Naive thymus-derived CD4-positive, alpha-beta T cell (primary cell): ENCODE data around the gene PACS2. TPM values are rescaled to one million over a fixed set of nuclear protein-coding genes. Genes with fewer than 3 reads are reported as not detected.

Source experiments
- ATAC-seq: fragments of 150-1000 bp; cut with Tn5 transposase; 2 replicates; pipeline ENCODE4 v1.10.0; 2021; ENCODE audit warnings: mild to moderate bottlenecking, moderate library complexity
- CTCF ChIA-PET: fragments of 350-600 bp; sonication (Branson Sonifier 250); formaldehyde crosslinking; loops from one replicate; lab custom pipeline; 2021; ENCODE audit warnings: antibody characterized with exemption; lab: Charles Lee
- POLR2A ChIA-PET: fragments of 350-600 bp; sonication (Branson Sonifier 250); formaldehyde crosslinking; loops from one replicate; lab custom pipeline; 2021; ENCODE audit warnings: antibody characterized with exemption, inconsistent platforms; lab: Charles Lee
- DNase-seq, 9 donors: peaks; one replicate each; pipeline versions ENCODE4 v3.0.0 to v3.0.0-alpha.2; 2020 to 2022; ENCODE audit warnings: mixed read lengths in 1 of 9
- H3K27ac ChIP-seq: one replicate; pipeline ENCODE4 v1.7.0; 2013; ENCODE audit warnings: mild to moderate bottlenecking, low read depth, low read length, moderate library complexity
- H3K27me3 ChIP-seq, 2 donors: one replicate each; pipeline ENCODE4 v1.7.0; 2013; ENCODE audit warnings: low read length in 2 of 2, mild to moderate bottlenecking in 2 of 2, moderate library complexity in 2 of 2; ENCODE audit not compliant: control insufficient read depth in 2 of 2, insufficient read depth in 2 of 2
- H3K36me3 ChIP-seq, 3 experiments: 1 replicate in 2 of 3; 2 replicates in 1 of 3; pipeline ENCODE4 v1.7.0; 2013; ENCODE audit warnings: low read length in 3 of 3, mild to moderate bottlenecking in 3 of 3, moderate library complexity in 1 of 3; ENCODE audit not compliant: insufficient read depth in 3 of 3, control insufficient read depth in 2 of 3
- H3K4me1 ChIP-seq, 2 donors: one replicate each; pipeline ENCODE4 v1.7.0; 2013; ENCODE audit warnings: low read length in 2 of 2, mild to moderate bottlenecking in 2 of 2, moderate library complexity in 1 of 2; ENCODE audit not compliant: control insufficient read depth in 2 of 2, insufficient read depth in 2 of 2
- H3K4me3 ChIP-seq: 2 replicates; pipeline ENCODE4 v1.7.0; 2013; ENCODE audit warnings: mild to moderate bottlenecking, low read length
- H3K9me3 ChIP-seq, 3 experiments: 1 replicate in 2 of 3; 2 replicates in 1 of 3; pipeline ENCODE4 v1.7.0; 2013; ENCODE audit warnings: low read length in 3 of 3; ENCODE audit not compliant: control insufficient read depth in 2 of 3
- H3K27ac Mint-ChIP-seq, 9 donors: one replicate each; pipeline ENCODE4 v1.8.0; 2020 to 2022; ENCODE audit warnings: mixed read lengths in 9 of 9, mild to moderate bottlenecking in 8 of 9, moderate library complexity in 5 of 9, inconsistent platforms in 2 of 9
- H3K27me3 Mint-ChIP-seq, 5 donors: one replicate each; pipeline ENCODE4 v1.8.0; 2021 to 2022; ENCODE audit warnings: mixed read lengths in 5 of 5, mild to moderate bottlenecking in 1 of 5
- H3K36me3 Mint-ChIP-seq, 5 donors: one replicate each; pipeline ENCODE4 v1.8.0; 2020 to 2022; ENCODE audit warnings: mixed read lengths in 5 of 5, mild to moderate bottlenecking in 3 of 5, inconsistent platforms in 1 of 5
- H3K4me1 Mint-ChIP-seq, 7 donors: one replicate each; pipeline ENCODE4 v1.8.0; 2020 to 2022; ENCODE audit warnings: mixed read lengths in 7 of 7, mild to moderate bottlenecking in 3 of 7, inconsistent platforms in 1 of 7
- H3K4me3 Mint-ChIP-seq, 10 donors: one replicate each; pipeline ENCODE4 v1.8.0; 2020 to 2022; ENCODE audit warnings: mild to moderate bottlenecking in 10 of 10, mixed read lengths in 10 of 10, moderate library complexity in 6 of 10, inconsistent platforms in 2 of 10
- H3K9me3 Mint-ChIP-seq, 11 donors: one replicate each; pipeline ENCODE4 v1.8.0; 2020 to 2022; ENCODE audit warnings: mixed read lengths in 11 of 11, mild to moderate bottlenecking in 4 of 11, inconsistent platforms in 1 of 11, moderate library complexity in 1 of 11
- intact Hi-C, 2 donors: fragments of 100-400 bp; cut with micrococcal nuclease; formaldehyde crosslinking; loops; one replicate each; pipeline ENCODE4 v1.15.1; 2023
- polyA plus RNA-seq, 2 donors: library from polyadenylated mRNA; unstranded; fragments of 300-500 nt; fragmentation: Illumina TruSeq; gene quantifications; one replicate each; pipeline ENCODE4 v1.2.3, GENCODE V29; 2021
- total RNA-seq, 6 experiments: library from RNA in 5 of 6; stranded (reverse) in 5 of 6; gene quantifications; 1 replicate in 5 of 6; 2 replicates in 1 of 6; pipeline ENCODE4 v1.2.3 and lab custom pipeline; 2021 to 2026

The PACS2 gene
- total RNA-seq (10 to 100 TPM; 33.9 to 75.4 (median 72.3) TPM), polyA plus RNA-seq (1 to 10 TPM; 1.5 to 4.5 TPM), total RNA-seq (lab: John Stamatoyannopoulos, UW) (100 reads per million, percentile 84 among the genes with 10 or more reads in this experiment)

GRCh38 chr14:105314287-105315200, at the start of gene PACS2:
Gene PACS2, plus strand, starts transcription at chr14:105314748. Its CDS starts 171 bp downstream, at chr14:105314919.
- DNase-seq, result peak; percentile 64 to 90 (median 86)
- Histone ChIP-seq H3K4me3 (peak within 1 kb of the TSS; percentile 57), H3K9me3 (no peaks in the 10 kb centered on the region), H3K4me1 (peaks cover 13 to 21% of the 10 kb centered on the region in 2 donors), H3K36me3 (no peaks in the 10 kb centered on the region), H3K27me3 (no peaks in the 10 kb centered on the region), H3K27ac (peak within 1 kb of the TSS; percentile 68)
- Mint-ChIP-seq H3K4me3 (peak within 1 kb of the TSS; percentile 80 to 98 (median 89)), H3K27me3 (peaks cover 0 to 9% (median 0%) of the 10 kb centered on the region in 5 donors), H3K36me3 (no peaks in the 10 kb centered on the region), H3K4me1 (peaks cover 9 to 35% (median 23%) of the 10 kb centered on the region in 7 donors), H3K27ac (peak within 1 kb of the TSS; percentile 74 to 95 (median 89)), H3K9me3 (peaks cover 0 to 2% (median 0%) of the 10 kb centered on the region in 11 donors)
- ChIA-PET POLR2A (interaction anchor here (0.6 to 5.6 kb wide), 8 partner anchors 9 to 175 kb away, joined by 3 to 58 read pairs (median 4); partner anchors contain the start of genes BRF1 and BTBD6), CTCF (interaction anchor here (1.1 kb wide), 1 partner anchor 253 kb away, joined by 3 read pairs; no protein-coding TSS in a partner anchor)
- intact Hi-C loops, result loop anchor here (1.0 to 10.0 kb wide), 8 partner anchors 13 to 293 kb away; partner anchors contain the start of genes BRF1 (in 2 of the 2), CDCA4 (in 1 of the 2), MTA1 (in 1 of the 2) and NUDT14 (in 1 of the 2)
- ATAC-seq, result peak; percentile 89

DNA sequence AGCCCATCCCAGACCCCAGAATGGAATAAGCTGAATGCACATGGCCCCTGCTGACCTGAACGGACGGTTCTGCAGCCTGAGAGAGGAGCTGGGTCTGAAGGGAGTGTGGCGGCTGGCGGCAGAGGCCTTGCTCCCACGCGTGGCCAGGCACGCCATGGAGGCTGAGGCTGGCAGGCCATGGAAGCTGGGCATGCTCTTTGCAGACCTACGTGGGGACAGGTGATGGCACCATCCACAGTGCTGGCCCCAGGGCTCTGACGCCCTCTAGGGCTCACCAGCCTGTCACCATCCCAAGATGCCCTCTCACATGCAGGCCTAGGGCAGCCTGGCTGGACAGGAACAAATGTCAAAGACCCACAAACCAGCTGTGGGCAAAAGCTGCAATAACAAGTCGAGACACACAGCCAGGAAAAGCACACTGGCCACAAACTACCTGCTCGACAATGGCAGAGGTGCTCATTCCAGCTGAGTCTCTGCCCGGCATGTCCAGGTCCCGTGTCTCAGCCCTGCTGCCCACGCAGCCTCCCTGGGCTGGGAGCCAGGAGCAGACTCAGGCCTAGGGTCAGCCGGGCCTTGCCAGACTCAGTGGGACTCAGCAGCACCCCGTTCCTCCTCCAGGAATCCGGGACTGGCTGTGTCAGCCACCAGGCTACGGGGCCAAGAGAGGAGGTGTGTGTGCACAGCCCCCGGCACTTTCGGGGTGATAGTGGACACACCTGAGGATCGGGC, 46.6 kb upstream of the PACS2 start:
- H3K27me3 Mint-ChIP-seq, result no peaks in the 10 kb centered on the region
- CTCF ChIA-PET, result no interaction called here
- peaks cover 3 to 29% (median 6%) of the 10 kb centered on the region in 5 donors for H3K36me3 Mint-ChIP-seq
- Histone ChIP-seq H3K27ac (no peak overlapping the region), H3K9me3 (no peaks in the 10 kb centered on the region), H3K27me3 (no peaks in the 10 kb centered on the region), H3K36me3 (peaks cover 0 to 31% (median 0%) of the 10 kb centered on the region in 3 experiments), H3K4me3 (no peak overlapping the region), H3K4me1 (no peaks in the 10 kb centered on the region)
- POLR2A ChIA-PET, result no interaction called here
- no peak for ATAC-seq
- peaks cover 0 to 3% (median 0%) of the 10 kb centered on the region in 11 donors for H3K9me3 Mint-ChIP-seq
- no peak overlapping the region for H3K4me3 Mint-ChIP-seq
- H3K4me1 Mint-ChIP-seq, result peaks cover 0 to 15% (median 4%) of the 10 kb centered on the region in 7 donors
- no peak for DNase-seq
- no peak overlapping the region for H3K27ac Mint-ChIP-seq
- intact Hi-C loops, result no loop called here

DNA sequence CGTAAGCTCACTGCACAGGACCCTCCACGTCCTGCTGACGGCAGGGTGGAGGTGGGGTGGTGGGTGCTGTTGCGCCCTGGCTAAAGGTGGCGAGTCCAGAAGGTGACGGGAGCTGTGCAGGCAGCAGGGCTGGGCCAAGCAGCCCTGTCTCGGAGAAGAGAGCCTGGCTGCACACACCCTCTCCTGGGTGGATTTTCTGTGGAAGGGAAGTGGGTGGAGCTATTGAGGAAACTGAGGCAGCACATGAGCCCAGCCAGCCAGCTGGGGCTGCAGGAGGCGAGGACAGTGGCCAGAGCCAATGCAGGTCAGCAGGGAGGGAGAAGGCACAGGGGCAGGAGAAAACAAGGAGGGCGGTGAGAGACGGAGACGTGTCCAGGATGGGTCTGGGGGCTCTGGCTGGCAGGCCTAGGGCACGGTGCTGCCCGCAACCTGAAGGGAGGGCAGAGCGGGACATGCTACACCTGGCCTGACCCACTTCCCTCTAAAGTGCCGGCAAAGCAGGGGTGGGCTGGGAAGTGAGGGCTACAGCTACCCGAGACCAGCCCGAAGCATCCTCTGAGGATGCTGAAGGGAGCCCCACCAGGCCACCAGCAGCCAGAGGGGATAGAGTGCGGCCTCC, 45.7 kb upstream of the PACS2 start:
- no peak for ATAC-seq
- POLR2A ChIA-PET, result no interaction called here
- H3K4me1 ChIP-seq, result no peaks in the 10 kb centered on the region
- peaks cover 3 to 24% (median 6%) of the 10 kb centered on the region in 5 donors for H3K36me3 Mint-ChIP-seq
- H3K4me1 Mint-ChIP-seq, result peaks cover 0 to 15% (median 4%) of the 10 kb centered on the region in 7 donors
- intact Hi-C loops, result no loop called here
- H3K27ac ChIP-seq, result no peak overlapping the region
- CTCF ChIA-PET, result no interaction called here
- DNase-seq, result no peak
- H3K9me3 ChIP-seq, result no peaks in the 10 kb centered on the region
- no peak overlapping the region for H3K4me3 ChIP-seq
- peaks cover 0 to 3% (median 0%) of the 10 kb centered on the region in 11 donors for H3K9me3 Mint-ChIP-seq
- no peaks in the 10 kb centered on the region for H3K27me3 ChIP-seq
- no peaks in the 10 kb centered on the region for H3K27me3 Mint-ChIP-seq
- no peak overlapping the region for H3K27ac Mint-ChIP-seq
- no peak overlapping the region for H3K4me3 Mint-ChIP-seq
- peaks cover 0 to 24% (median 0%) of the 10 kb centered on the region in 3 experiments for H3K36me3 ChIP-seq

DNA sequence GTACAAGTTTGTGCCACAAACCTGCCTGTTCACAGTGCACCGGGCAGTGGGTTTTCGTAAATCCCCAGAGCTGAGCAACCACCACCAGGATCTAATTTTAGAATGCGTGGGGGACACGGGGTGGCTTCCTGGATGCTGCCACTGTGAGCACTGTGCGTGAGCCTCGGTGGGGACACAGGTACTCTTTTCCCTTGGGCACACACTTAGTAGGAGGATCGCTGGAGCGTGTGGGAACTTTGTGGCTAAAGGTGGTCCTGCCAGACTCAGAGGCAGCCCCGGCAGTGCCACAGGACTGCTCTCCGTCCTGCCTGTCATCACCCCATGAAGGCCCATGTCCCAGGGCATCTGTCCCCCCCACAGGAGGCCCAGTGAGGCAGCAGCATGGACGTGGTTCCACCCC, 45.1 kb upstream of the PACS2 start:
- Mint-ChIP-seq H3K36me3 (peaks cover 0 to 20% (median 6%) of the 10 kb centered on the region in 5 donors), H3K4me3 (no peak overlapping the region), H3K9me3 (peaks cover 0 to 3% (median 0%) of the 10 kb centered on the region in 11 donors), H3K4me1 (peaks cover 0 to 15% (median 5%) of the 10 kb centered on the region in 7 donors), H3K27ac (no peak overlapping the region), H3K27me3 (no peaks in the 10 kb centered on the region)
- no peak overlapping the region for H3K4me3 ChIP-seq
- H3K4me1 ChIP-seq, result no peaks in the 10 kb centered on the region
- no peaks in the 10 kb centered on the region for H3K27me3 ChIP-seq
- intact Hi-C loops, result no loop called here
- DNase-seq (no peak), ATAC-seq (no peak)
- CTCF ChIA-PET, result no interaction called here
- no peaks in the 10 kb centered on the region for H3K9me3 ChIP-seq
- H3K36me3 ChIP-seq, result peaks cover 0 to 24% (median 0%) of the 10 kb centered on the region in 3 experiments
- POLR2A ChIA-PET, result no interaction called here
- no peak overlapping the region for H3K27ac ChIP-seq

DNA sequence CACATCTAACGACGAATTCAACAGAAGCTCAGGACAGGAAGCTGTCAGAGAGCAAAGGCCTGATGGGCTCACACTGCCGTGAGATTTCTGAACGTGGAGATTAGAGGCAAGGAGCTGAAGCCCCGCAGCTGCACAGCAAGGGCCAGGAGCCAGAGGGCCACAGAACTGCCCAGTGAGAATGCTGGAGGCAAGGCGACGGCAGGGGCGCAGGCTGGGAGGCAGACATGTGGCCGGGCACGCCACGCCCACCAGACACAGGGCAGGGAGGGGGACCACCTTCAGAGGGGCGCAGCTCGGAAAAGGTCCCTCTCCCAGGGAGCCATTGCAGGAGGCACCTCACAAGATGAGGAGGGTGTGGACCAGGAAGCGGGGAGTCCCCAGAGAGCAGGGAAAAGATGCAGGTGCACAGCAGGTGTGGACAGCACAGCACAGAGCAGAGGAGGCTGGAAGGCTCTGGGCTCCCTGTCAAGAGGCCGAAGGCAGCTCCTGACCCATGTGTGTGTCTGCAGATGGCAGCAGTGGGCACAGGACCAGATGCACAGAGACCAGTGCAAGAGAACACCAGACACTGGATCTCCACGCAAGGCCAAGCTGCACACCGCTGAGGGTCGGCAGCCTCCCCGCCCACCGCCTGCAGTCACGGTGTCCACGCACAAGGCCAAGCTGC, 43.2 kb upstream of the PACS2 start:
- Mint-ChIP-seq H3K4me3 (no peak overlapping the region), H3K4me1 (peaks cover 0 to 22% (median 5%) of the 10 kb centered on the region in 7 donors), H3K27ac (no peak overlapping the region), H3K36me3 (peaks cover 0 to 11% (median 6%) of the 10 kb centered on the region in 5 donors), H3K9me3 (peaks cover 0 to 3% (median 0%) of the 10 kb centered on the region in 11 donors), H3K27me3 (no peaks in the 10 kb centered on the region)
- H3K36me3 ChIP-seq, result peaks cover 0 to 24% (median 0%) of the 10 kb centered on the region in 3 experiments
- no peaks in the 10 kb centered on the region for H3K4me1 ChIP-seq
- no peak overlapping the region for H3K27ac ChIP-seq
- no peak for DNase-seq
- H3K4me3 ChIP-seq, result no peak overlapping the region
- CTCF ChIA-PET, result no interaction called here
- intact Hi-C loops, result no loop called here
- H3K9me3 ChIP-seq, result no peaks in the 10 kb centered on the region
- H3K27me3 ChIP-seq, result no peaks in the 10 kb centered on the region
- no peak for ATAC-seq
- POLR2A ChIA-PET, result no interaction called here
